GM19238 (cell line): ENCODE measurements around the gene CLIC3.

Experiments
- DNase-seq: peaks from one replicate; pipeline ENCODE4 v3.0.0; 2011; ENCODE audit warnings: low spot score; ENCODE audit not compliant: insufficient read length

The CLIC3 gene

DNA sequence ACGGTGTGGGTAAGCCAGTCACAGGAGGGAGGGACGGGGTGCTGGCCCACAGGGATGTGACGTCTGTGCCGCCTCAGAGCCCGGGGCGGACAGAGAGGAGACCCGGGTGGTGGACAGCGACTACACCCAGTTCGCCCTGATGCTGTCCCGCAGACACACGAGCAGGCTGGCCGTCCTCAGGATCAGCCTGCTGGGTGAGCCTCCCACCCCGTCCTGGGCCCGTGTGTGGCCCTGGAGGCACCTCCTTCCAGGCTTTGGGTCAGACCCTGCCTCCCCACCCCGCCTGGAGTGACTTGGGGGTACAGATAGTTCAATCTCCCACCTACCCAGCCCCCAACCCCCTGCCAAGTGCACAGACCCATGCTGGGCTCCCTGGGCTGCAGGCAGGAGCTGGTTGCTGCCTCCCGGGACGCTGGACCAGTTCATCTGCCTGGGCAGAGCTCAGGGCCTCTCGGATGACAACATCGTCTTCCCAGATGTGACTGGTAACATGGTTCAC is 42.5 kb downstream of the CLIC3 start:
- DNase-seq: no peak

DNA sequence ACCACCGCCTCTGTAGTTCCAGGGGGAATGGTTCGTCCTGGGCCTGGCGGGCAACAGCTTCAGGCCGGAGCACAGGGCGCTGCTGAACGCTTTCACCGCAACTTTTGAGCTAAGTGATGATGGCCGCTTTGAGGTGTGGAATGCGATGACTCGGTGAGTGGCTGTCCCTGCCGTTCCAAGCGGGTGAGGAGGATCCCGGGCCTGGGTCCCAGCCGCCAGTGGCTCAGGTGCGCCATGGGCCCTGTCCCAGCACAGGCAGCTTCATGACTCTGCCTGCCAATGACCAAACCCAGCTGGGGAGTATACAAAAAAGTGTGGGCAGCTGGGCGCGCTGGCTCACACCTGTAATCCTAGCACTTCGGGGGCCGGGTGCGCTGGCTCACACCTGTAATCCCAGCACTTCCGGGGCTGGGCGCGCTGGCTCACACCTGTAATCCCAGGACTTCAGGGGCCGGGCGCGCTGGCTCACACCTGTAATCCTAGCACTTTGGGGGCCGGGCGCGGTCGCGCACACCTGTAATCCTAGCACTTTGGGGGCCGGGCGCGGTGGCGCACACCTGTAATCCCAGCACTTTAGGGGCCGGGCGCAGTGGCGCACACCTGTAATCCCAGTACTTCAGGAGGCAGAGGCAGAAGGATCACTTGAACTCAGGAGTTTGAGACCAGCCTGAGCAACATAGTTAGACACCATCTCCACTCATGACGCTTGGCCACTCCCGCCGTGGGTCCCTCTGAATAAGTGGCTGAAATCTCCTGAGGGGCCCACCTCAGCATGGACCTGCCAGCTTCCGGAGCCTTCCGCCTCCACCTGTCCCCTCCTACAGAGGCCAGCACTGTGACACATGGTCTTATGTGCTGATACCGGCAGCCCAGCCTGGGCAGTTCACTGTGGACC is 43.2 kb downstream of the CLIC3 start:
- DNase-seq: no peak

GRCh38 chr9:136952321-136952850 is 44.0 kb downstream of the CLIC3 start:
- no peak for DNase-seq

DNA sequence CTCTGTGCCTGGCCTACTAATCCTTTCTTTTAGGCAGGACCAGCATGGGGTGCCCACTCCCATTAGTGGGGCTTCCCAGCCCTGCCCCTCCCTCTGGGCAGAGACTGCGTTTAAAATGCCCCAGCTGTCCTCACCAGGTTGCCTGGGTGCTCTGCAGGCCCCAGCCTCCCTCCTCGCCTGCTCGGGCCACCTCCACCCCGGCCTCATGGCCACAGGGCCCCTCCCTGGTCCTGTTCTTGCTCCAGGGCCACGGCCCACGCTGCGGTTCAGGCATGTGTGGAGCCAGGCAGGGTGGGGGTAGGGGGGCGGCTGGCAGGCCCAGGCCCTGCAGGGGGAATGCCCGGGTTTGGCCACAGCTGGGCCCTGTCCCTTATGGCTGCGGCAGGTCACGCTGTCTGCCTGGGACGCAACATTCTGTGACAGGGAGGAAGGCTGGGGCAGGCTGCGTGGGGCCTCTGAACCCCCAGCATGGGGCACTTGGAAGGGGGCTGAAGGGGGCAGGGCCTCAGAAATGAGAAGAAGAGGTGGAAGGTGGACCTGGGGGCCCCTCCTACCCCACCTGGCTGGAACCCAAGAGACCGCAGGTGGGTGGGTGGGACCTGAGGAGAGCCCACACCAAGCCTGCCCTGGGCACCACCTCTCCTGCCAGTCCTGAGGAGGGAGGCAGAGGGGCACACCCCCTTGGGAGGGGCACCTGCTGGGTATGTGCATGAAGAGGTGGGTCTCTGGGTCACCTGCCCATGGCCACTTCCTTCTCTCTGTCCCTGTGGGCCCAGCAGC is 44.6 kb downstream of the CLIC3 start, which contains the start of gene LCN12:
TSS of gene LCN12 (plus strand) at position 733 of the 780 bp plus-strand sequence. CDS start 55 bp downstream, outside the sequence.
- no peak for DNase-seq

DNA sequence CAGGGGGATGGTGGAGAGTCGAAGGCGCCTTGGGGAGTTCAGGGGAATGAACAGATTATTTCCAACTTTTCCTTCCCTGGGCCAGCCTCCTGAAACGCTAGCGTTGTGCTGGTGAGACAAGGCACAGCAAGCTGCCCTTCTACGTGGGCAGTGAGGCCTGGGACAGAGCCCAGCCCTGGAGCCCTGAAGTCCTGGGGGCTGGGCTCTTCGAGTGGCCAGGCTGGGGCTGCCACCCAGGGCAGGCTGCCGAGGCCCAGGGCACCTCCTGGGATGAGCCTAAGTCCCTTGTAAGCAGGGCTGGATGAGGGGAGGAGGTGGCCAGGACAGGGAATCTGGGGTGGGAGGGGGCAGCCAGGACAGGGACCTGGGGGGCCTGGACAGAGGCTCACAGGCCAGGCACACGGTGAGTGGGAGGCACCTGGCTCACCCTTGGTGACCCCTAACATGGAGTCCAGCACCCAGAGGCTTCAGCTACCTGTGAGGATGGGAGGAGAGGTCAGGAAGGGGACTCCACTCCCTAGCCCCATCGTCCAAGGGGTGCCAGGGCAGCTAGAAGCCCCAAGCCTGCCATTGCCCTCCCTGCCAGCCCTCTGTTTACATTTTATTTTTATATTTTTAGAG is 45.6 kb downstream of the CLIC3 start:
- DNase-seq: no peak

- DNase-seq: peak; percentile 100
Measured at GRCh38 chr9:136949817-136950655, 46.3 kb downstream of the CLIC3 start.

DNA sequence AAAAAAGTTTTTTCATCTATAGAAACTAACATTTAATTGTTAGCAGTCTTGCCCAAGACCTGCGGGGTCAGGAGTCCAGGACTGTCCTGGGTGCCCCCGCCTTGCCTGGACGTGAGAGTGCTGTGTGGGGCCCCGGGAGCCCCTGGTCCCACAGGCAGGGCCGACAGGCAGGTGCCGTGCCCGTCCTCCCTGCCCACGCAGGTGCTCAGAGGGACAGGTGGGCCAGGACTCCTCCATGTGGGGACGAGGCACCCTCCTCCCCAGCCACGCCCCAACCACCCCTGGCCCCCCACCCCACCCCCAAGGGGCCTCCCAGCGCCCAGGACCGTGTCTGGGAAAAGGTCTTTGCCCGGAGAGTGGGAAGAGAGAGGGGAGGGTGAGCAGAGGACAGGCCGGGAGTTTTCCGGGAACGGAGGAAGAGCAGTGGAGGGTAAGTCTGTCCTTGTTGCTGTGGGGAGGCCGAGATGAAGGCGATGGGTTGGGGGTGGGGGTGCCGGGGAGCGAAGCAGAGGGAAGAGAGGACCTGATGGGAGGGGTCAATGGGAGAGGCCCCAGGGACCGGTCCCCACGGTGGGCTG is 47.0 kb downstream of the CLIC3 start:
- DNase-seq: no peak

DNA sequence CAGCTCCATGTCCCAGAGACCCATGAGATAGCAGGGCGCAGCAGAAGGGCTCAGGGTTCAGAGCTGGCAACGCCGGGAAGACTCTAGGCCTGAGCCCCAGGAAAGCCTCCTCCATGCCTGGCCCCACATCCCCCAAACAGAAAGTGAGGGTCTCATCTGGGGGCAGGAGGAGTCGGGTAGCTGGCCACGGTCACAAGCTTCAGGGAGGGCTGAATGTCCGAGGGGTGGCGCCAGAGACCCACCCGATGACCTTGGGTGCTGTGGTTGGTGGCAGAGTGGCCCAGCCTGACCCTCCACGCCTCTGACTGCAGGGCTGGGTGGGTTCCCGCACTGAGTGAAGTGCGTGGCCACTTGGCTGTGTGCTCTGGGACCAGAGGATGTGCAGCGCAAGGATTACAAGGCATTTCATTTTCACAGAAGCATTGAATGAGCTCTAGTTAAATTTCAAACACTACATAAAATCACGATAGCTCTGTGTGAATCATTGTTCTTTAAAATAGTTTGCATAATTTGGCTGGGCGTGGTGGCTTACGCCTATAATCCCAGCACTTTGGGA is 48.3 kb downstream of the CLIC3 start:
- DNase-seq: no peak

- DNase-seq: no peak
Measured at GRCh38 chr9:136947028-136947891, 49.1 kb downstream of the CLIC3 start.

DNA sequence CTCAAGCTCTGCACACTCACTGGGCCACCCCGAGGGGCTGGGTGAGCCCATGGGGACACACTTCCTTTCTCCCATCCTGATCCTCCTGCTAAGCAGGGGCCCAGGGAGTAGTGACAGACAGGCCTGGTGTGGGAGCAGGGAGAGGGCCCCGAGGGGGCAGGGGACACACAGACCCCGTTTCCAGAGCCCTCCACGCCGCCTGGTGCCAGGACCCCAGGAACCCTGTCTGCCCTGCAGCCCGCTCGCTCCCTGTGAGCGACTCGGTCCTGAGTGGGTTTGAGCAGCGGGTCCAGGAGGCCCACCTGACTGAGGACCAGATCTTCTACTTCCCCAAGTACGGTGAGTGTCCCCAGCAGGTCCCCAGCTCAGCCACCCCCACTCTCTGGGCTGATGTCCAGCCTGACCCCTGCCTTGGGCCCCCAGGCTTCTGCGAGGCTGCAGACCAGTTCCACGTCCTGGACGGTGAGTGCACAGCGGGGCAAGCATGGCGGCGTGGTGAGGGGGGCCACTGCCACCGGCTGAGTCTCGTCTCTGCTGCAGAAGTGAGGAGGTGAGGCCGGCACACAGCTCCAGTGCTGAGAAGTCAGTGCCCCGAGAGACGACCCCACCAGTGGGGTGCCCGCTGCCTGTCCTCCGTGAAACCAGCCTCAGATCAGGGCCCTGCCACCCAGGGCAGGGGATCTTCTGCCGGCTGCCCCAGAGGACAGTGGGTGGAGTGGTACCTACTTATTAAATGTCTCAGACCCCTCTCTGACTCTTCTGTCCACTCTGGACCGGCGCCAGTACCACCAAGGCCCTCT is 49.9 kb downstream of the CLIC3 start:
- DNase-seq: no peak

GRCh38 chr9:136945333-136946227 is 50.8 kb downstream of the CLIC3 start:
- DNase-seq: no peak
